GM18861 (cell line): ENCODE measurements around the gene SMIM31.

Experiments
- ATAC-seq: cut with Tn5 transposase; IDR thresholded peaks from one replicate; pipeline ENCODE4 v1.9.1; 2021; ENCODE audit not compliant: unreplicated experiment

SMIM31 gene

DNA sequence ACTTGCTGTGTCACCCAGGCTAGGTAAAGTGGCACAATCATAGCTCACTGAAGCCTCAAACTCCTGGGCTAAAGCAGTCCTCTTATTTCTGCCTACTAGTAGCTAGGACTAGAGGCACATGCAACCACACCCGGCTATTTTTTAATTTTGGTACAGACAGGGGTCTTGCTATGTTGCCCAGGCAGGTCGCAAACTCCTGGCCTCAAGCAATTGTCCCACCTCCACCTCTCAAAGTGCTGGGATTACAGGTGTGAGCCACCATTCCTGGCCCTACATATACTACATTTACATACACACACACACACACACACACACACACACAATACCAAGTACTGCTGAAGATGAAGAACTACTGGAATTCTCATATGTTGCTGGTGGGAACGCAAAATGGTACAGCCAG is 26.9 kb downstream of the SMIM31 start:
- no peak for ATAC-seq

GRCh38 chr4:164783976-164784375 is 30.0 kb downstream of the SMIM31 start:
- no peak for ATAC-seq

DNA sequence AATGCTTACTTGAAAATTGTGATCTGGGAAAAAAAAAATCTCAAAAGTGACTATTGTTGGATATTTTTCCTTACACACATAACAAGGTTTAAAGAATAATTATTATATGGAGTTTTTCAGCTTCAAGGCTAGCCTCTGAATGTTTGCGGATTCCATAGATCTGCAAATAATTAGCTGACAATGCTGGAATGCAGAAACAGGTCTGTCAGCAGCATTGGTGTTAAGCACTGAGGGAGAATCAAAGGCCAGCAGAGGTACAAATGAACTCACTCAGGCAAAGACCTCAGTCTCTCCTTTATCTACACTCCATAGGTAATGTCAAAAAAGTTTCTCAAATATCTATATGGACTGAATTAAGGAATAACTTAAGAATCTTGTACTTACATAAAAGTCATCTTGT is 35.1 kb downstream of the SMIM31 start:
- no peak for ATAC-seq

DNA sequence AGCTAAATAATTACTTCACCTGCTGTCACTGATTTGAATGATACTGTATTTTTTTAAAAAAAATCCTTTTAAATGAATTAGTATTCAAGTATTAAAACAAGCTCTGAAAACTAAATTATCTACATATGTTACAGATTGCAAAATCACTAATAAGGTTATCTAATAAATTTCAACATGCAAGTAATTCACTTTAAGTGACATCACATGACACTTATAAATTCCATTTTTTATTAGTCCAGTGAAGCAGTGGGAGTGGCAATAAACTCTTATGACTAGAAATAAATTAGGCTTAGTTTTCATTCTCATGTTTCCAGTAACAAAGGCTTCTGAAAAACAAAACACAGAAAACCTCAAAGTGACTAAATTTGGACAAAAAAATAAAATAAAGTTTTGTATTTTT is 36.3 kb downstream of the SMIM31 start:
- no peak for ATAC-seq

DNA sequence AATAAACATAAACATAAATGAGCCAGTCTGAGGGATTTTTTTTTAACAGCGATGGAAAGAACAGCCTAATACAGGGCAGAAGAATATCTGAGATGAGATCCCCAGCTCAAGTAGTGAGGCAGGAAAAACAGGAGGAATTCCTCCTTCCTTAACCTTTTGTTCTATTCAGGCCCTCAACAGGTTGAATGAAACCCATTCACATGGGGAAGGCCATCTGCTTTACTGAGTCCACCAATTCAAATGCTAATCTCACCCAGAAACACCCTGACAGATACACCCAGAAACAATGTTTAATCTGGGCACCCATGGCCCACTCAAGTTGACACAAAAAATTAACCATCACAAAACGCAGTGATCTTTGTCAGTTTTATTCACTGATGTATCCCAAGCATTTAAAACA is 45.5 kb downstream of the SMIM31 start:
- ATAC-seq: no peak

GRCh38 chr4:164800786-164801185 is 46.9 kb downstream of the SMIM31 start:
- ATAC-seq: no peak

DNA sequence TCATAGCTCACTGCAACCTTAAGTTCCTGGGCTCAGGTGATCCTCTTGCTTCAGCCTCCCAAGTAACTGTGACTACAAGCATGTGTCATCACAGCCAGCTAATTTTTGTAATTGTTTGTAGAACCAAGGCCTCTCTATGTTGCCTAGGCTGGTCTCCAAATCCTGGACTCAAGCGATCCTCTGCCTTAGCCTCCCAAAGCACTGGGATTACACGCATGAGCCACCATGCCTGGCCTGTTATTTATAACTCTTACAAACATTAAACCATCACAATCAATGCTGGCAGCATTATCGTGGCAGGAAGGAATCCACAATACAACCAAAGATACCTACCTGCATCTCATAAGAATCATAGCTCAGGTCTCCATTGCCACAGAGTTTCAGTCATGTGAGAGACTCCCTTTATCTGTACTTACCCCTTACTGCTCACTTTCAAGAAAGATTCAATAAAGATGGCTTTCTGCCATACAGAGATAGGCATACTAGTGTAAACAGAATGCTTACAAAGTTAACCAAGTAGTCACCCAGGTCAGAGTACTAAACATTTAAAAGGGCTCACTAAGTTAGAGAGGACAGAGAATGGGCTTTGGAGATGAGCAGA is 48.5 kb downstream of the SMIM31 start:
- ATAC-seq: no peak

- no peak for ATAC-seq
These were observed 49.8 kb downstream of the SMIM31 start for GRCh38 chr4:164803702-164804101.

DNA sequence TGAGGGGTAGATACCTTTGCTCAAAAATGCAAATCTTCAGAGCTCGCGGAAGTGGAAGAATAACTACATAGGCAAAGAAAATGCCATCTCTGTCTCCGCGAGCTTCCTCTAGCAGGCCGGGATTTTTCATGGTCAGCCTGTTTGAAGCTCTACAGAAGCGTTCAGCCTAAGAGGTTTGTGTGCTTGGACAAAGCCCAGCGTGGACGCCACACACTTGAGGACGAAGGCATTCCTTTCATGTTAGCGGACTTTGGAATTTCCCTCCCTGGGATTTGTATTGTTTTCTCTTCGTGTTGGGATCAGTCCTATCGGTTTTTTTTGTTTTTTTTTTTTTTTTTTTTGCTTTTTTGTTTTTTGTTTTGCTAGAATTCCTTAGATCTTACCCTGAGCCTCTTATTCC is 53.7 kb downstream of the SMIM31 start:
- no peak for ATAC-seq

- ATAC-seq: no peak
These were observed 59.6 kb downstream of the SMIM31 start for GRCh38 chr4:164813554-164813953.

DNA sequence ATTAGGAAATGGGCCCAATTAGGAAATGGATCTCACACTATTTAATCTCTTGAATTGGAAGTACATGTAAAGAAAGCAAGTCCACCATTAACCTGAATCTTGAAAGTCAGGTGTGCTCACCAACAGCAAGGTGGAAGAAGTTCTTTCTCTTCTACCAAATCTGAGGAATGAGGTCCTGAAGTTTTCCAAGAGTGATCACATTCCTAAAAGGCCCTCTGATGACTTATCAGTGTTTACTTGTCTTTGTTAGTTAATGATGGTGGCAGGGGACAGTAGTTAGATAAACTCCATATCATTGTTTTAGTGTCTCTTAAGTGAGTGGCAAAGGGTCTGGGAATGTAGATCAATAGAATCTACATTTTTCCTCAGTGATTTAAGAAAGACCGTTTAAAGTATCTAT is 61.8 kb downstream of the SMIM31 start:
- ATAC-seq: no peak

DNA sequence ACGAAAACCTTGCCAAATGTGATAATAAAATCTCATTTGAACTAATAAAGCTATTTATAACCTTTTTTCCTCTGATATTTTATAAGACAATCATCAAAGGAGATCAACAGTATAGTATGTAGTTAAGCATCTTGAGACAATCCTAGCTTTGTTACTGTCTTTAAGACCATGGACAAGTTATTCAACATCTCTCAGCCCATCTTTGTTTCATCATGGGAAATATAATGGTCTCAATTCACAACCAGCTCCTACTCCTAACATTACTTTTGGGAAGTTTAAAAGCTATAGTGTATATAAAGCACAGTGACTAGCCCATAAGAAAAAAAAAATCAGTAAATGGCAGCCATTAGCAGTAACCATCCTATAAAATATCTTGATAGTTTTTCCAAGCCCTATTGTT is 65.4 kb downstream of the SMIM31 start:
- ATAC-seq: no peak

DNA sequence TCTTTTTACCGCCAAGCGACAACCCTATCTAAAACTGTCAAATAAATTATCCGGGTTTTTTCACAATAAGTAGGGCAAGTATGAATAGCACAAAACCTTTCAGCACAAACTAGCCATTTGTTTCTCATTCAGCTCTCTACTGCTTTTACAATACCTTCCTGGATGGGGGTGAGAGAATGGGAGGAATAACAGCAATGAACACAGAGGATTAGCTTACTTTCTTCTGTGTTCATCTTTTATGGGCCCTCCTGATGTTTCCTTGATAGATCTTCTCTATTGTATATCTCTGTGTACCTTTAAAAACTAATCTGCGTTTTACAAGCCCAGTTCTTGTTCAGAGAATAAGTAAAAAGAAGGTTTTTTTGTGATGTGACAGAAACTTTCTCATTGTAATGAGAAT is 67.8 kb downstream of the SMIM31 start:
- ATAC-seq: no peak

- no peak for ATAC-seq
These were observed 70.7 kb downstream of the SMIM31 start for GRCh38 chr4:164824581-164824980.

GRCh38 chr4:164828955-164829354 is 75.0 kb downstream of the SMIM31 start:
- ATAC-seq: no peak

- no peak for ATAC-seq
These were observed 92.6 kb downstream of the SMIM31 start for GRCh38 chr4:164846566-164846965.

- no peak for ATAC-seq
These were observed 93.1 kb downstream of the SMIM31 start for GRCh38 chr4:164847016-164847415.

DNA sequence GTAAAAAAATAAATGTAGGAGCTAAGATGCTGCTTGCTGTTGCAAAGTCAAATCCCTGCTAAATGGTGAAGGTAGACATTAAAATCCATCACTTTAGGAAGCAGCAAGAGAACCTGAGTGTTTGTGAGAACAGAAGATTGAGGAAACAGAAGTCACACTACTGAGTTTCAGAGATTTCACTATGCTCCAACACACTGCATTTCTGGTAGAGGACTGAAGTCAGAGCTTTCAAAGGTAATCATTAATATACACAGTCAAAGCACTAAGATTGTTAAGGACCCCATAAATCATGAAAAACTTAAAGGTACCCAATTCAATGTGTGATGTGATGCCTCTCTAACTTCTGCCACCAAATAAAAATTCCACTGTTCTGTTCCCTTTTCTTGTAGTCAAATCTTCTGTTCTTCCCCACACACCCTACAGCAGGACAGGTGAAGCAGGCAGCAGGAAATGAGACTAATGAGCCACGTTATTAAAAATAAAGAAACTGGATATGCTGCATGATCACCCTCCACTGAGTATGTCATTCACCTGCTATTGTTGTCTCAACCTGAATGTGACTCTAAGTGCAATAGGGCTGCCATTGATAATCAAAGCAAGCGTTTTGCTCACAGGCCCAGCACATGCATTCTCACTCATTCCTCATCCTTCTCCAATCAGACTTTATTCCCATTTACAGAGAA is 94.2 kb downstream of the SMIM31 start:
- peak; percentile 90 for ATAC-seq
